B cell (primary cell): ENCODE results near the gene TUT1. TPM values are rescaled to one million over a fixed set of nuclear protein-coding genes. Genes with fewer than 3 reads are reported as not detected.
A peak's percentile ranks its signal among the peaks of the same experiment; 100 is the strongest.

Source experiments
- ATAC-seq: fragments of 200-7000 bp; cut with Tn5 transposase; one replicate; pipeline ENCODE4 v1.10.0; 2021; ENCODE audit warnings: low read depth, mild to moderate bottlenecking, moderate number of reproducible peaks, moderate library complexity
- CTCF ChIA-PET: fragments of 350-600 bp; sonication (Branson Sonifier 250); formaldehyde crosslinking; loops from one replicate; lab custom pipeline; 2021; ENCODE audit warnings: antibody characterized with exemption, inconsistent platforms; lab: Charles Lee
- POLR2A ChIA-PET: fragments of 350-600 bp; sonication (Branson Sonifier 250); formaldehyde crosslinking; loops from one replicate; lab custom pipeline; 2021; ENCODE audit warnings: antibody characterized with exemption; lab: Charles Lee
- DNase-seq: peaks from one replicate; pipeline ENCODE4 v3.0.0; 2013
- H2AFZ ChIP-seq: 2 replicates; pipeline ENCODE4 v1.6.1; 2012; ENCODE audit warnings: mild to moderate bottlenecking, low read depth, low read length; ENCODE audit not compliant: insufficient read depth, poor library complexity, severe bottlenecking
- H3K27ac ChIP-seq, 2 donors: 1 replicate in 1 of 2; 2 replicates in 1 of 2; pipeline ENCODE4 v1.5.1; 2012 to 2013; ENCODE audit warnings: low read length in 2 of 2, mild to moderate bottlenecking in 2 of 2, moderate library complexity in 1 of 2
- H3K27me3 ChIP-seq, 4 experiments: fragments of 200-600 bp in 1 of 4; sonication (generic) in 1 of 4; replicated peaks in 1 of 4; 1 replicate in 2 of 4; 2 replicates in 2 of 4; pipeline versions ENCODE4 v1.6.1 to v1.7.0; 2013 to 2016; ENCODE audit warnings: low read length in 3 of 4, mild to moderate bottlenecking in 2 of 4, mixed read lengths in 1 of 4, moderate library complexity in 1 of 4; ENCODE audit not compliant: insufficient read depth in 4 of 4, control insufficient read depth in 3 of 4; ENCODE audit errors: control extremely low read depth in 1 of 4
- H3K36me3 ChIP-seq, 2 experiments: replicated peaks in 1 of 2; 1 replicate in 1 of 2; 2 replicates in 1 of 2; pipeline versions ENCODE4 v1.6.1 to v1.7.1; 2013; ENCODE audit warnings: low read length in 1 of 2; ENCODE audit not compliant: insufficient read depth in 2 of 2, control insufficient read depth in 1 of 2; ENCODE audit errors: control extremely low read depth in 1 of 2, extremely low read depth in 1 of 2
- H3K4me1 ChIP-seq, 2 donors: fragments of 200-600 bp in 1 of 2; sonication (generic) in 1 of 2; 1 replicate in 1 of 2; 2 replicates in 1 of 2; pipeline versions ENCODE4 v1.5.1 to v1.6.1; 2013 to 2017; ENCODE audit warnings: low read length in 2 of 2; ENCODE audit not compliant: control insufficient read depth in 2 of 2, insufficient read depth in 2 of 2
- H3K4me2 ChIP-seq: replicated peaks from 2 replicates; pipeline ENCODE3; 2012; ENCODE audit warnings: mild to moderate bottlenecking, low read depth, low read length; ENCODE audit not compliant: poor library complexity, severe bottlenecking
- H3K4me3 ChIP-seq, 5 experiments: fragments of 200-600 bp in 1 of 5; sonication (generic) in 1 of 5; 1 replicate in 3 of 5; 2 replicates in 2 of 5; pipeline versions ENCODE4 v1.5.1 to v1.7.0; 2011 to 2016; ENCODE audit warnings: low read length in 4 of 5, mild to moderate bottlenecking in 4 of 5, low read depth in 2 of 5, control low read depth in 1 of 5, moderate library complexity in 1 of 5; ENCODE audit not compliant: insufficient read depth in 1 of 5; ENCODE audit errors: control extremely low read depth in 1 of 5, extremely low read depth in 1 of 5
- H3K79me2 ChIP-seq: fragments of 200-600 bp; sonication (generic); one replicate; pipeline ENCODE4 v1.6.0; 2016; ENCODE audit warnings: low read length; ENCODE audit not compliant: control insufficient read depth, insufficient read depth
- H3K9ac ChIP-seq: fragments of 200-600 bp; sonication (generic); 2 replicates; pipeline ENCODE4 v1.6.1; 2017; ENCODE audit warnings: mild to moderate bottlenecking, low read length, moderate library complexity
- H3K9me3 ChIP-seq, 3 donors: one replicate each; pipeline versions ENCODE4 v1.6.1 to v1.7.1; 2013; ENCODE audit warnings: low read length in 2 of 3; ENCODE audit not compliant: control insufficient read depth in 2 of 3, insufficient read depth in 1 of 3; ENCODE audit errors: control extremely low read depth in 1 of 3
- H4K20me1 ChIP-seq: 2 replicates; pipeline ENCODE4 v1.6.0; 2012; ENCODE audit warnings: mild to moderate bottlenecking, low read length; ENCODE audit not compliant: insufficient read depth, control insufficient read depth, poor library complexity, severe bottlenecking
- H3K27ac Mint-ChIP-seq: one replicate; pipeline ENCODE4 v1.8.0; 2021; ENCODE audit warnings: mixed read lengths
- H3K27me3 Mint-ChIP-seq: one replicate; pipeline ENCODE4 v1.8.0; 2021; ENCODE audit warnings: mixed read lengths
- H3K4me1 Mint-ChIP-seq: one replicate; pipeline ENCODE4 v1.8.0; 2021; ENCODE audit warnings: mixed read lengths
- H3K4me3 Mint-ChIP-seq: one replicate; pipeline ENCODE4 v1.8.0; 2021; ENCODE audit warnings: mixed read lengths
- H3K9me3 Mint-ChIP-seq: one replicate; pipeline ENCODE4 v1.8.0; 2022; ENCODE audit warnings: mixed read lengths; ENCODE audit not compliant: insufficient read depth
- CTCF ChIP-seq: fragments of 200-600 bp; IDR thresholded peaks from one replicate; pipeline ENCODE4 v1.8.0; 2022; ENCODE audit warnings: antibody characterized with exemption, mild to moderate bottlenecking
- EZH2 ChIP-seq: IDR thresholded peaks from 2 replicates; pipeline ENCODE4 v1.6.1; 2012; ENCODE audit warnings: borderline replicate concordance, low read depth, mild to moderate bottlenecking, moderate library complexity, low read length; ENCODE audit not compliant: insufficient read depth, poor library complexity, severe bottlenecking
- WGBS: methylation state at CpG from one replicate; pipeline ENCODE4 v1.1.5; 2013; ENCODE audit warnings: missing lambda C conversion rate; ENCODE audit not compliant: insufficient coverage; 5-methylcytosine and 5-hydroxymethylcytosine counted together
- intact Hi-C: fragments of 100-400 bp; cut with micrococcal nuclease; formaldehyde crosslinking; loops from one replicate; pipeline ENCODE4 v1.10.0; 2022
- polyA plus RNA-seq: library from polyadenylated mRNA; depleted of rRNA; stranded (reverse); fragments of >200 nt; gene quantifications from 2 replicates; pipeline ENCODE4 v1.2.3, GENCODE V29; 2012
- total RNA-seq, 2 donors: library from RNA; stranded (reverse); fragments of 120-200 nt in 1 of 2; gene quantifications; 1 replicate in 1 of 2; 2 replicates in 1 of 2; pipeline versions ENCODE4 v1.2.3 to v1.2.4, GENCODE V29; 2013 to 2022

The TUT1 gene
- total and polyA plus RNA-seq, 2 donors (not counting 1 experiment from before 2014, with no cell fraction given), result 31.1 to 47.7 TPM

DNA sequence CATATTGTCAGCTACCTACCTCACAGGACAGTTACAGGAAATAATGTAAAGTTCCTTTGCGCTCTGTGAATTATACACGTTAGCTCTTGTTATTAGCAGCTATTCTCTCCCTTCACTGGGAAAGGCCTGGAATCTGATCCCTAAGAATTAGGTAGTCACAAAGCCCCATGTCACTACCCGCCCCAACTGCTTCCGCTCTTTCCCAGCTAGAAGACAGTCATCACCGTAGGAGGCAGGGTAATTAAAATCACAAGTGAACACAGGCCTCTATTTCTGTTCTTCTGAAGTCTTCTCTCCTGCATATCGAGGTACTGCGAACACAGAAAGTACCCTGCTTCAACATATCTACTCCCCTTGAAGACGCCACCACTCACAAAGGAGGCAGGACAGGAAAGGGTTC, 32.1 kb downstream of the TUT1 start:
- Histone ChIP-seq H3K4me3 (no peak overlapping the region), H3K36me3 (peaks cover 10 to 36% of the 10 kb centered on the region in 2 experiments), H2AFZ (no peak overlapping the region), H3K27me3 (no peaks in the 10 kb centered on the region), H3K27ac (peak overlapping the region in 1 of 2 donors; percentile 98), H3K9me3 (no peaks in the 10 kb centered on the region), H3K9ac (no peak overlapping the region), H4K20me1 (peaks cover 15% of the 10 kb centered on the region), H3K4me1 (peaks cover 37 to 55% of the 10 kb centered on the region in 2 donors), H3K4me2 (no peak overlapping the region), H3K79me2 (peaks cover 13% of the 10 kb centered on the region)
- ChIA-PET CTCF (interaction anchor here (0.6 to 13.2 kb wide), 15 partner anchors 8 to 164 kb away, joined by 3 to 376 read pairs (median 9); partner anchors contain the start of genes AHNAK and EEF1G), POLR2A (interaction anchor here (9.3 kb wide), 1 partner anchor 17 kb away, joined by 119 read pairs; no protein-coding TSS in a partner anchor)
- Mint-ChIP-seq H3K4me3 (peak overlapping the region; percentile 34), H3K27ac (peak overlapping the region; percentile 78), H3K9me3 (no peaks in the 10 kb centered on the region), H3K4me1 (peaks cover 49% of the 10 kb centered on the region), H3K27me3 (no peaks in the 10 kb centered on the region)
- 94% methylated on average over 5 of the region's 8 CpGs for WGBS
- ATAC-seq (no peak), DNase-seq (no peak)
- TF ChIP-seq EZH2 (no peak), CTCF (no peak)
- intact Hi-C loops, result loop anchor here (5.0 kb wide), 1 partner anchor 283 kb away; no protein-coding TSS in a partner anchor

GRCh38 chr11:62558669-62559068, 32.7 kb downstream of the TUT1 start:
- no peak for DNase-seq
- Mint-ChIP-seq H3K4me3 (no peak overlapping the region), H3K4me1 (peaks cover 54% of the 10 kb centered on the region), H3K9me3 (no peaks in the 10 kb centered on the region), H3K27me3 (no peaks in the 10 kb centered on the region), H3K27ac (no peak overlapping the region)
- POLR2A ChIA-PET, result interaction anchor here (9.3 kb wide), 1 partner anchor 16 kb away, joined by 119 read pairs; no protein-coding TSS in a partner anchor
- no peak for ATAC-seq
- Histone ChIP-seq H3K9me3 (no peaks in the 10 kb centered on the region), H3K9ac (no peak overlapping the region), H3K36me3 (peaks cover 10 to 32% of the 10 kb centered on the region in 2 experiments), H4K20me1 (peaks cover 13% of the 10 kb centered on the region), H3K4me3 (no peak overlapping the region), H3K27me3 (no peaks in the 10 kb centered on the region), H3K79me2 (peaks cover 18% of the 10 kb centered on the region), H3K4me2 (no peak overlapping the region), H3K27ac (peak overlapping the region; percentile 98 to 99), H2AFZ (no peak overlapping the region), H3K4me1 (peaks cover 43 to 60% of the 10 kb centered on the region in 2 donors)
- WGBS, result 100% methylated on average over 1 of the region's 9 CpGs
- CTCF ChIA-PET, result interaction anchor here (0.6 to 13.2 kb wide), 11 partner anchors 9 to 164 kb away, joined by 3 to 376 read pairs (median 5); no protein-coding TSS in a partner anchor
- no peak for TF ChIP-seq EZH2
- no peak for TF ChIP-seq CTCF
- intact Hi-C loops, result loop anchor here (5.0 kb wide), 1 partner anchor 284 kb away; no protein-coding TSS in a partner anchor
